WTC11 (cell line): Measurements from ENCODE around the gene TTC33. TPM values are rescaled to one million over a fixed set of nuclear protein-coding genes. Genes with fewer than 3 reads are reported as not detected.
A peak's percentile ranks its signal among the peaks of the same experiment; 100 is the strongest.

Source experiments
- ATAC-seq: fragments of 200-7000 bp; cut with Tn5 transposase; 2 replicates; pipeline ENCODE4 v1.10.0; 2021; ENCODE audit warnings: mild to moderate bottlenecking, moderate library complexity
- CTCF ChIA-PET: fragments of 300-600 bp; sonication (Branson Sonifier 250); formaldehyde crosslinking; loops from one replicate; lab custom pipeline; 2021; ENCODE audit warnings: antibody characterized with exemption; lab: Charles Lee
- POLR2A ChIA-PET: fragments of 350-600 bp; sonication (Branson Sonifier 250); formaldehyde crosslinking; loops from one replicate; lab custom pipeline; 2021; ENCODE audit warnings: antibody characterized with exemption; lab: Charles Lee
- DNase-seq: peaks from one replicate; pipeline ENCODE4 v3.0.0; 2021; ENCODE audit warnings: low spot score
- H3K27ac Mint-ChIP-seq: 2 replicates; pipeline ENCODE4 v1.8.0; 2021; ENCODE audit warnings: mixed read lengths
- H3K27me3 Mint-ChIP-seq: 2 replicates; pipeline ENCODE4 v1.8.0; 2021; ENCODE audit warnings: low read depth, mild to moderate bottlenecking, moderate library complexity, mixed read lengths
- H3K36me3 Mint-ChIP-seq: 2 replicates; pipeline ENCODE4 v1.8.0; 2021; ENCODE audit warnings: mixed read lengths
- H3K4me1 Mint-ChIP-seq: 2 replicates; pipeline ENCODE4 v1.8.0; 2022; ENCODE audit warnings: mixed read lengths
- H3K4me3 Mint-ChIP-seq: 2 replicates; pipeline ENCODE4 v1.8.0; 2021; ENCODE audit warnings: mild to moderate bottlenecking, moderate library complexity, mixed read lengths
- H3K9me3 Mint-ChIP-seq: 2 replicates; pipeline ENCODE4 v1.8.0; 2021; ENCODE audit warnings: mixed read lengths
- AFF4 ChIP-seq: sonication (generic); formaldehyde crosslinking; IDR thresholded peaks from 2 replicates; pipeline ENCODE4 v1.8.1; 2023; ENCODE audit warnings: mild to moderate bottlenecking, missing genetic modification reagents, borderline replicate concordance
- CREB1 ChIP-seq: sonication (generic); formaldehyde crosslinking; IDR thresholded peaks from 2 replicates; pipeline ENCODE4 v1.8.0; 2023; ENCODE audit warnings: mild to moderate bottlenecking, missing genetic modification reagents
- EMX1 ChIP-seq: fragments of 250-450 bp; sonication (Bioruptor Pico); IDR thresholded peaks from 2 replicates; pipeline ENCODE4 v1.8.0; 2021; ENCODE audit warnings: mild to moderate bottlenecking
- ESRRA ChIP-seq: sonication (generic); formaldehyde crosslinking; IDR thresholded peaks from 2 replicates; pipeline ENCODE4 v1.8.1; 2022; ENCODE audit warnings: mild to moderate bottlenecking, missing genetic modification reagents, borderline replicate concordance
- GABPB1 ChIP-seq: sonication (generic); formaldehyde crosslinking; IDR thresholded peaks from 2 replicates; pipeline ENCODE4 v1.8.1; 2023; ENCODE audit warnings: mild to moderate bottlenecking, missing genetic modification reagents
- IRF1 ChIP-seq: sonication (generic); formaldehyde crosslinking; IDR thresholded peaks from 2 replicates; pipeline ENCODE4 v1.8.0; 2023; ENCODE audit warnings: missing genetic modification reagents
- JAZF1 ChIP-seq: fragments of 250-450 bp; sonication (Bioruptor Pico); IDR thresholded peaks from 2 replicates; pipeline ENCODE4 v1.9.0; 2021; ENCODE audit warnings: moderate library complexity, mild to moderate bottlenecking, inconsistent platforms
- KAT7 ChIP-seq: sonication (generic); formaldehyde crosslinking; IDR thresholded peaks from 2 replicates; pipeline ENCODE4 v1.8.1; 2023; ENCODE audit warnings: missing genetic modification reagents, mild to moderate bottlenecking, borderline replicate concordance
- NFYB ChIP-seq: sonication (generic); formaldehyde crosslinking; conservative IDR thresholded peaks from 2 replicates; pipeline ENCODE4 v1.8.0; 2022; ENCODE audit warnings: low read depth, missing genetic modification reagents
- OVOL2 ChIP-seq: fragments of 250-450 bp; sonication (Bioruptor Pico); IDR thresholded peaks from 2 replicates; pipeline ENCODE4 v1.9.0; 2021; ENCODE audit warnings: mild to moderate bottlenecking, borderline replicate concordance
- RELA ChIP-seq: sonication (generic); formaldehyde crosslinking; IDR thresholded peaks from 2 replicates; pipeline ENCODE4 v1.8.1; 2022; ENCODE audit warnings: missing genetic modification reagents, mild to moderate bottlenecking, borderline replicate concordance
- SMAD4 ChIP-seq: sonication (generic); formaldehyde crosslinking; IDR thresholded peaks from 2 replicates; pipeline ENCODE4 v1.8.0; 2022; ENCODE audit warnings: mild to moderate bottlenecking, missing genetic modification reagents
- USF1 ChIP-seq: sonication (generic); formaldehyde crosslinking; IDR thresholded peaks from 2 replicates; pipeline ENCODE4 v1.8.0; 2022; ENCODE audit warnings: mild to moderate bottlenecking, missing genetic modification reagents
- ZNF396 ChIP-seq: fragments of 250-450 bp; sonication (Bioruptor Pico); IDR thresholded peaks from 2 replicates; pipeline ENCODE4 v1.8.0; 2021; ENCODE audit warnings: mild to moderate bottlenecking, moderate library complexity, borderline replicate concordance
- ZNF671 ChIP-seq: fragments of 250-450 bp; sonication (Bioruptor Pico); IDR thresholded peaks from 2 replicates; pipeline ENCODE4 v1.8.0; 2021; ENCODE audit warnings: mild to moderate bottlenecking
- total RNA-seq: library from RNA; stranded (reverse); gene quantifications from 3 replicates; pipeline ENCODE4 v1.2.3, GENCODE V29; 2021
- TF ChIP-seq, protein P1 (sequence below): sonication (generic); formaldehyde crosslinking; IDR thresholded peaks from 2 replicates; pipeline ENCODE4 v1.8.1; 2022; ENCODE audit warnings: low read depth, mild to moderate bottlenecking, moderate library complexity, missing genetic modification reagents, borderline replicate concordance
- TF ChIP-seq, protein P2 (sequence below): sonication (generic); formaldehyde crosslinking; IDR thresholded peaks from 2 replicates; pipeline ENCODE4 v1.8.0; 2022; ENCODE audit warnings: mild to moderate bottlenecking, missing genetic modification reagents
- TF ChIP-seq, protein P3 (sequence below): fragments of 200-600 bp; IDR thresholded peaks from 2 replicates; pipeline ENCODE4 v1.8.0; 2022; ENCODE audit warnings: antibody characterized with exemption
- TF ChIP-seq, protein P4 (sequence below): sonication (generic); formaldehyde crosslinking; IDR thresholded peaks from 2 replicates; pipeline ENCODE4 v1.8.0; 2022; ENCODE audit warnings: mild to moderate bottlenecking, missing genetic modification reagents
- TF ChIP-seq, protein P5 (sequence below): sonication (generic); formaldehyde crosslinking; IDR thresholded peaks from 2 replicates; pipeline ENCODE4 v1.8.1; 2023; ENCODE audit warnings: mild to moderate bottlenecking, missing genetic modification reagents
- TF ChIP-seq, protein P6 (sequence below): sonication (generic); formaldehyde crosslinking; conservative IDR thresholded peaks from 2 replicates; pipeline ENCODE4 v1.8.1; 2022; ENCODE audit warnings: mild to moderate bottlenecking, missing genetic modification reagents

The TTC33 gene
- total RNA-seq, 1 experiment from 2014 or later = 9.2 TPM

- peak overlapping the region; percentile 20 for H3K27ac Mint-ChIP-seq
- no peaks in the 10 kb centered on the region; the same call in 1 of the 2 replicates for H3K27me3 Mint-ChIP-seq
- POLR2A ChIA-PET = interaction anchor here (0.6 to 1.7 kb wide), 4 partner anchors 22 to 661 kb away, joined by 3 to 5 read pairs (median 4); no protein-coding TSS in a partner anchor
- ATAC-seq (no peak), DNase-seq (no peak)
- H3K4me1 Mint-ChIP-seq = peaks cover 23% of the 10 kb centered on the region
- H3K9me3 Mint-ChIP-seq = no peaks in the 10 kb centered on the region
- no peak for TF ChIP-seq EMX1 (CRISPR knock-in tag)
- no peak for TF ChIP-seq ZNF396
- TF ChIP-seq, protein P1, sequence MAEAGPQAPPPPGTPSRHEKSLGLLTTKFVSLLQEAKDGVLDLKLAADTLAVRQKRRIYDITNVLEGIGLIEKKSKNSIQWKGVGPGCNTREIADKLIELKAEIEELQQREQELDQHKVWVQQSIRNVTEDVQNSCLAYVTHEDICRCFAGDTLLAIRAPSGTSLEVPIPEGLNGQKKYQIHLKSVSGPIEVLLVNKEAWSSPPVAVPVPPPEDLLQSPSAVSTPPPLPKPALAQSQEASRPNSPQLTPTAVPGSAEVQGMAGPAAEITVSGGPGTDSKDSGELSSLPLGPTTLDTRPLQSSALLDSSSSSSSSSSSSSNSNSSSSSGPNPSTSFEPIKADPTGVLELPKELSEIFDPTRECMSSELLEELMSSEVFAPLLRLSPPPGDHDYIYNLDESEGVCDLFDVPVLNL (CRISPR knock-in tag) = no peak
- TF ChIP-seq, protein P2, sequence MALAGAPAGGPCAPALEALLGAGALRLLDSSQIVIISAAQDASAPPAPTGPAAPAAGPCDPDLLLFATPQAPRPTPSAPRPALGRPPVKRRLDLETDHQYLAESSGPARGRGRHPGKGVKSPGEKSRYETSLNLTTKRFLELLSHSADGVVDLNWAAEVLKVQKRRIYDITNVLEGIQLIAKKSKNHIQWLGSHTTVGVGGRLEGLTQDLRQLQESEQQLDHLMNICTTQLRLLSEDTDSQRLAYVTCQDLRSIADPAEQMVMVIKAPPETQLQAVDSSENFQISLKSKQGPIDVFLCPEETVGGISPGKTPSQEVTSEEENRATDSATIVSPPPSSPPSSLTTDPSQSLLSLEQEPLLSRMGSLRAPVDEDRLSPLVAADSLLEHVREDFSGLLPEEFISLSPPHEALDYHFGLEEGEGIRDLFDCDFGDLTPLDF = no peak
- TF ChIP-seq KAT7 (CRISPR knock-in tag) = no peak
- no peak for TF ChIP-seq OVOL2 (CRISPR knock-in tag)
- TF ChIP-seq JAZF1 = no peak
- TF ChIP-seq ZNF671 = no peak
- TF ChIP-seq, protein P3, sequence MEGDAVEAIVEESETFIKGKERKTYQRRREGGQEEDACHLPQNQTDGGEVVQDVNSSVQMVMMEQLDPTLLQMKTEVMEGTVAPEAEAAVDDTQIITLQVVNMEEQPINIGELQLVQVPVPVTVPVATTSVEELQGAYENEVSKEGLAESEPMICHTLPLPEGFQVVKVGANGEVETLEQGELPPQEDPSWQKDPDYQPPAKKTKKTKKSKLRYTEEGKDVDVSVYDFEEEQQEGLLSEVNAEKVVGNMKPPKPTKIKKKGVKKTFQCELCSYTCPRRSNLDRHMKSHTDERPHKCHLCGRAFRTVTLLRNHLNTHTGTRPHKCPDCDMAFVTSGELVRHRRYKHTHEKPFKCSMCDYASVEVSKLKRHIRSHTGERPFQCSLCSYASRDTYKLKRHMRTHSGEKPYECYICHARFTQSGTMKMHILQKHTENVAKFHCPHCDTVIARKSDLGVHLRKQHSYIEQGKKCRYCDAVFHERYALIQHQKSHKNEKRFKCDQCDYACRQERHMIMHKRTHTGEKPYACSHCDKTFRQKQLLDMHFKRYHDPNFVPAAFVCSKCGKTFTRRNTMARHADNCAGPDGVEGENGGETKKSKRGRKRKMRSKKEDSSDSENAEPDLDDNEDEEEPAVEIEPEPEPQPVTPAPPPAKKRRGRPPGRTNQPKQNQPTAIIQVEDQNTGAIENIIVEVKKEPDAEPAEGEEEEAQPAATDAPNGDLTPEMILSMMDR = no peak
- TF ChIP-seq RELA = no peak
- no peak for TF ChIP-seq IRF1 (CRISPR knock-in tag)
- TF ChIP-seq SMAD4 (CRISPR knock-in tag) = no peak
- no peak for TF ChIP-seq NFYB (CRISPR knock-in tag)
- no peak for TF ChIP-seq CREB1 (CRISPR knock-in tag)
- TF ChIP-seq, protein P4, sequence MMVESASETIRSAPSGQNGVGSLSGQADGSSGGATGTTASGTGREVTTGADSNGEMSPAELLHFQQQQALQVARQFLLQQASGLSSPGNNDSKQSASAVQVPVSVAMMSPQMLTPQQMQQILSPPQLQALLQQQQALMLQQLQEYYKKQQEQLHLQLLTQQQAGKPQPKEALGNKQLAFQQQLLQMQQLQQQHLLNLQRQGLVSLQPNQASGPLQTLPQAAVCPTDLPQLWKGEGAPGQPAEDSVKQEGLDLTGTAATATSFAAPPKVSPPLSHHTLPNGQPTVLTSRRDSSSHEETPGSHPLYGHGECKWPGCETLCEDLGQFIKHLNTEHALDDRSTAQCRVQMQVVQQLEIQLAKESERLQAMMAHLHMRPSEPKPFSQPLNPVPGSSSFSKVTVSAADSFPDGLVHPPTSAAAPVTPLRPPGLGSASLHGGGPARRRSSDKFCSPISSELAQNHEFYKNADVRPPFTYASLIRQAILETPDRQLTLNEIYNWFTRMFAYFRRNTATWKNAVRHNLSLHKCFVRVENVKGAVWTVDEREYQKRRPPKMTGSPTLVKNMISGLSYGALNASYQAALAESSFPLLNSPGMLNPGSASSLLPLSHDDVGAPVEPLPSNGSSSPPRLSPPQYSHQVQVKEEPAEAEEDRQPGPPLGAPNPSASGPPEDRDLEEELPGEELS (CRISPR knock-in tag) = no peak
- TF ChIP-seq GABPB1 = no peak
- peak overlapping the region; percentile 22 for H3K4me3 Mint-ChIP-seq
- no peaks in the 10 kb centered on the region for H3K36me3 Mint-ChIP-seq
- CTCF ChIA-PET = no interaction called here
Measured at GRCh38 chr5:40801771-40802562, 46.2 kb upstream of the TTC33 start.

DNA sequence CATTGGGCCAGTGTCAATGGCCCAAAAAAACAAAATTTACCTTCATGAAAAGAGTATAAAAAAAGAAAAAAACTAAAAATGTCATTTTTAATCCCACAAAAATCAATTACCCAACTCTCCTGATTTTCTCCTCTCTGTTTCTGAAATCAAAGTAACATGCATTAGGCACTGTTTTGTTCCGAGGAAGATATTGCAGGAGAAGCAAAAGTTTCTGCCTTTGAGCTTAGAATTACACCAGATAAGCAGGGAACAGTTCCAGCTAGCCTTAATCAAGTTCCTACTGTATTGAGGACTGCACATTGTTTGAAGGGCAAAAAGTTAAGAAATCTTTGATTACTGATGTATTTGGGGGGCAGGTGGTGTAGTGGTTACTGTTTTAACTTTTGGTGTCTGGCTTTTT, 43.5 kb upstream of the TTC33 start:
- H3K4me3 Mint-ChIP-seq = peak overlapping the region; percentile 82
- peaks cover 39% of the 10 kb centered on the region for H3K4me1 Mint-ChIP-seq
- no peak overlapping the region for H3K27ac Mint-ChIP-seq
- H3K36me3 Mint-ChIP-seq = peaks cover 7% of the 10 kb centered on the region
- DNase-seq (no peak), ATAC-seq (no peak)
- no peaks in the 10 kb centered on the region; the same call in 1 of the 2 replicates for H3K27me3 Mint-ChIP-seq
- POLR2A ChIA-PET = interaction anchor here (0.6 to 2.0 kb wide), 6 partner anchors 17 to 40 kb away, joined by 3 to 16 read pairs (median 4); no protein-coding TSS in a partner anchor
- H3K9me3 Mint-ChIP-seq = no peaks in the 10 kb centered on the region
- CTCF ChIA-PET = interaction anchor here (0.6 to 2.0 kb wide), 11 partner anchors 8 to 720 kb away, joined by 3 to 13 read pairs (median 4); no protein-coding TSS in a partner anchor
- TF ChIP-seq USF1 = no peak
- no peak for TF ChIP-seq AFF4 (CRISPR knock-in tag)
- TF ChIP-seq, protein P5, sequence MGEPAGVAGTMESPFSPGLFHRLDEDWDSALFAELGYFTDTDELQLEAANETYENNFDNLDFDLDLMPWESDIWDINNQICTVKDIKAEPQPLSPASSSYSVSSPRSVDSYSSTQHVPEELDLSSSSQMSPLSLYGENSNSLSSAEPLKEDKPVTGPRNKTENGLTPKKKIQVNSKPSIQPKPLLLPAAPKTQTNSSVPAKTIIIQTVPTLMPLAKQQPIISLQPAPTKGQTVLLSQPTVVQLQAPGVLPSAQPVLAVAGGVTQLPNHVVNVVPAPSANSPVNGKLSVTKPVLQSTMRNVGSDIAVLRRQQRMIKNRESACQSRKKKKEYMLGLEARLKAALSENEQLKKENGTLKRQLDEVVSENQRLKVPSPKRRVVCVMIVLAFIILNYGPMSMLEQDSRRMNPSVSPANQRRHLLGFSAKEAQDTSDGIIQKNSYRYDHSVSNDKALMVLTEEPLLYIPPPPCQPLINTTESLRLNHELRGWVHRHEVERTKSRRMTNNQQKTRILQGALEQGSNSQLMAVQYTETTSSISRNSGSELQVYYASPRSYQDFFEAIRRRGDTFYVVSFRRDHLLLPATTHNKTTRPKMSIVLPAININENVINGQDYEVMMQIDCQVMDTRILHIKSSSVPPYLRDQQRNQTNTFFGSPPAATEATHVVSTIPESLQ = no peak
- TF ChIP-seq, protein P6, sequence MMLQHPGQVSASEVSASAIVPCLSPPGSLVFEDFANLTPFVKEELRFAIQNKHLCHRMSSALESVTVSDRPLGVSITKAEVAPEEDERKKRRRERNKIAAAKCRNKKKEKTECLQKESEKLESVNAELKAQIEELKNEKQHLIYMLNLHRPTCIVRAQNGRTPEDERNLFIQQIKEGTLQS (CRISPR knock-in tag) = no peak
- TF ChIP-seq ESRRA (CRISPR knock-in tag) = no peak
